ENCODE measurements around the gene COX4I2. TPM values are rescaled to one million over a fixed set of nuclear protein-coding genes. Genes with fewer than 3 reads are reported as not detected.

COX4I2 gene
- polyA plus RNA-seq, 1 experiment: not detected

- CTCF ChIA-PET: interaction anchor here (0.8 to 10.1 kb wide), 31 partner anchors 8 to 161 kb away, joined by 3 to 287 read pairs (median 6); partner anchors contain the start of genes BCL2L1 and TPX2
- H3K27me3 ChIP-seq (ENCODE audit: control insufficient read depth, insufficient read depth, low read length): no peaks in the 10 kb centered on the region
- POLR2A ChIA-PET: interaction anchor here (2.1 kb wide), 1 partner anchor 62 kb away, joined by 8 read pairs; no protein-coding TSS in a partner anchor
- H3K4me3 ChIP-seq (ENCODE audit: low read depth, low read length): peak overlapping the region; percentile 23
- no peak for DNase-seq (ENCODE audit: low read depth)
- TF ChIP-seq, protein P1, sequence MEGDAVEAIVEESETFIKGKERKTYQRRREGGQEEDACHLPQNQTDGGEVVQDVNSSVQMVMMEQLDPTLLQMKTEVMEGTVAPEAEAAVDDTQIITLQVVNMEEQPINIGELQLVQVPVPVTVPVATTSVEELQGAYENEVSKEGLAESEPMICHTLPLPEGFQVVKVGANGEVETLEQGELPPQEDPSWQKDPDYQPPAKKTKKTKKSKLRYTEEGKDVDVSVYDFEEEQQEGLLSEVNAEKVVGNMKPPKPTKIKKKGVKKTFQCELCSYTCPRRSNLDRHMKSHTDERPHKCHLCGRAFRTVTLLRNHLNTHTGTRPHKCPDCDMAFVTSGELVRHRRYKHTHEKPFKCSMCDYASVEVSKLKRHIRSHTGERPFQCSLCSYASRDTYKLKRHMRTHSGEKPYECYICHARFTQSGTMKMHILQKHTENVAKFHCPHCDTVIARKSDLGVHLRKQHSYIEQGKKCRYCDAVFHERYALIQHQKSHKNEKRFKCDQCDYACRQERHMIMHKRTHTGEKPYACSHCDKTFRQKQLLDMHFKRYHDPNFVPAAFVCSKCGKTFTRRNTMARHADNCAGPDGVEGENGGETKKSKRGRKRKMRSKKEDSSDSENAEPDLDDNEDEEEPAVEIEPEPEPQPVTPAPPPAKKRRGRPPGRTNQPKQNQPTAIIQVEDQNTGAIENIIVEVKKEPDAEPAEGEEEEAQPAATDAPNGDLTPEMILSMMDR (IDR thresholded peaks at IDR 0.05; ENCODE audit: insufficient read depth, low read depth, low read length): peak; percentile 86
- peaks cover 12% of the 10 kb centered on the region for H3K36me3 ChIP-seq (ENCODE audit: control insufficient read depth, insufficient read depth, low read length)
Measured at GRCh38 chr20:31661625-31662371, 24.1 kb downstream of the COX4I2 start.

DNA sequence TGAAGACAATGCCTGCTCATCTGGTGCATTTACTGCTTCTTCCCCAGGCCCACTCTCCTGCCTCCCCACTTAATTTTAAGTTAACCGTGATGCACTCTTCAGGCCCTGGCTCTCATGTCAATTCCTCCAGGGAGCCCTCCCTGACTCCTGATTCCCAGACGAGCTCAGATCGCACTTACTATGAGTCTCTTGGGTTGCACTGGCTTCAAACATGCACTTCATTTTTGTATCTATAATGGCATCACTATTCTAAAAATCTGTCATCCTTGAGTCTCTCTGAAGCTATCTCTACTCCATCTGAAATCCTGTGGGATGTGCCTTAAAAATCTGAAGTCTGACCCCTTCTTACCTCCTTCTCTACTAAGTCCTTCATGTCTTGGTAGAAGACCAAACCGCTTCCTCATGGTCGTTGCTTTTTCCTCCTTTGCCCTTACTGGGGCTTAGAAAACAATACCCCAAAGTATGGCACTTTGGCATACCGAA, 24.7 kb downstream of the COX4I2 start:
- H3K36me3 ChIP-seq (ENCODE audit: control insufficient read depth, insufficient read depth, low read length): peaks cover 12% of the 10 kb centered on the region
- CTCF ChIA-PET: interaction anchor here (0.6 to 10.1 kb wide), 22 partner anchors 11 to 1715 kb away, joined by 3 to 287 read pairs (median 8); partner anchors contain the start of gene BCL2L1
- DNase-seq (ENCODE audit: low read depth): no peak
- POLR2A ChIA-PET: interaction anchor here (2.1 kb wide), 1 partner anchor 62 kb away, joined by 8 read pairs; no protein-coding TSS in a partner anchor
- no peak overlapping the region for H3K4me3 ChIP-seq (ENCODE audit: low read depth, low read length)
- TF ChIP-seq, protein P1 (IDR thresholded peaks at IDR 0.05; ENCODE audit: insufficient read depth, low read depth, low read length): no peak
- H3K27me3 ChIP-seq (ENCODE audit: control insufficient read depth, insufficient read depth, low read length): no peaks in the 10 kb centered on the region

DNA sequence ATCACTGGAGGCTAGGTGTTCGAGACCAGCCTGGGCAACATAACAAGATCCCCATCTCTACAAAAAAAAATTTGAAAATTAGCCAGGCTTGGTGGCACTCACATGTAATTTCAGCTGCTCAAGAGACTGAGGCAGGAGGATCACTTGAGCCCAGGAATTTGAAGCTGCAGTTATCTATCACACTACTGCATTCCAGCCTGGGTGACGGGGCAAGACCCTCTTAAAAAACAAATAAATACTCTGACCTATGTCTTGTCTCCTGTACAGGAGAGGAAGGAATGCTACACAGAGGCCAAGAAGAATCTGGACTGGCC, 25.8 kb downstream of the COX4I2 start:
- ChIA-PET CTCF (interaction anchor here (1.2 to 10.1 kb wide), 5 partner anchors 11 to 57 kb away, joined by 3 to 287 read pairs (median 9); partner anchors contain the start of gene BCL2L1), POLR2A (interaction anchor here (0.6 kb wide), 1 partner anchor 11 kb away, joined by 5 read pairs; no protein-coding TSS in a partner anchor)
- no peaks in the 10 kb centered on the region for H3K27me3 ChIP-seq (ENCODE audit: control insufficient read depth, insufficient read depth, low read length)
- DNase-seq (ENCODE audit: low read depth): no peak
- H3K36me3 ChIP-seq (ENCODE audit: control insufficient read depth, insufficient read depth, low read length): peaks cover 12% of the 10 kb centered on the region
- H3K4me3 ChIP-seq (ENCODE audit: low read depth, low read length): no peak overlapping the region
- TF ChIP-seq, protein P1 (IDR thresholded peaks at IDR 0.05; ENCODE audit: insufficient read depth, low read depth, low read length): no peak

GRCh38 chr20:31663838-31664695, 26.4 kb downstream of the COX4I2 start:
- no peak for DNase-seq (ENCODE audit: low read depth)
- Histone ChIP-seq H3K4me3 (ENCODE audit: low read depth, low read length) (no peak overlapping the region), H3K27me3 (ENCODE audit: control insufficient read depth, insufficient read depth, low read length) (no peaks in the 10 kb centered on the region), H3K36me3 (ENCODE audit: control insufficient read depth, insufficient read depth, low read length) (peaks cover 12% of the 10 kb centered on the region)
- CTCF ChIA-PET: interaction anchor here (0.6 to 10.1 kb wide), 9 partner anchors 10 to 181 kb away, joined by 3 to 287 read pairs (median 3); partner anchors contain the start of genes BCL2L1 and FOXS1
- TF ChIP-seq, protein P1 (IDR thresholded peaks at IDR 0.05; ENCODE audit: insufficient read depth, low read depth, low read length): no peak
- POLR2A ChIA-PET: interaction anchor here (0.6 kb wide), 1 partner anchor 11 kb away, joined by 5 read pairs; no protein-coding TSS in a partner anchor
